Colon (tissue), 2 donors: Measurements from ENCODE around the gene DEFB126.
"Not testable (repeated sequence)": the region's sequence is repeated elsewhere in the genome, so short reads cannot be mapped to it uniquely, and the experiment has no call there.

Experiments used
- FAIRE-seq: peaks from 2 replicates; lab custom pipeline; 2012; peaks lifted over from hg19 to GRCh38; lab: Jason Lieb, UNC
- donor health status: control.
- donor health status: control.

The DEFB126 gene, protein sequence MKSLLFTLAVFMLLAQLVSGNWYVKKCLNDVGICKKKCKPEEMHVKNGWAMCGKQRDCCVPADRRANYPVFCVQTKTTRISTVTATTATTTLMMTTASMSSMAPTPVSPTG

DNA sequence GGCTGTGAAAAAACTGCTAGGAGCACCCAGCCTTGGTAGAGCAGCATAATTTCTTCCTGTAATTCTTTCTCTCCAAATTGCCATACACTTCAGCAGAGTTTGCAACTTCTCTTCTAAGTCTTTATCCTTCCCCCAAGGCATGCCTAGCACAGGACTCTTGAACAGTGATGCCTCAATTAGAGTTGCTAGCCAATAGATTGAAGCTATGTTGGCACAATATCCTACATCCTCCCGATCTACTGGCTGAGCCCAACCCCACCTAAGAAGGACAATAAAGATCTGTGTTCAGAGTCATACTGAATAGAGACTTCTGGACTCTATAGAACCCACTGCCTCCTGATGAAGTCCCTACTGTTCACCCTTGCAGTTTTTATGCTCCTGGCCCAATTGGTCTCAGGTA, at the start of gene DEFB126:
Gene DEFB126, plus strand, starts transcription at position 301 of the 400 bp plus-strand sequence. Its CDS starts 39 bp downstream, at position 340.
- no peak for FAIRE-seq

DNA sequence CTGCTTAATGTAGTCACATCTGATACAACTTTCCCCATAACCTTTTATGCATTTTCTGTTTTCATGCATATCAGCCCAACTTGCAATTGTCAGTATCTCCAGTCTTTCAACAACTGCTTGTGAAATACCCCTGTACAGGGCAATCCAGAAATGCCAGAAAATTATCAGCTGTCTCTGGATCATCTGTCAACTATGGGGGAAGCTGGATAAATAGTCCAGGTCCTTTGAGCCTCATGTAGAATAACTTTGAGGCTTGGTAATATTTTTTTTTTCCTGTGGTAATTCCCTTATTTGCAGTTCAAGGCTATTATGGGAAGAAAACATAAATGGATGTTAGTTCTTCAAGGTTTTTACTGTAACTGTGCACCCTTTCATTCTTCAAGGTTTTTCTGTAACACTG, 48.7 kb upstream of the DEFB126 start:
- FAIRE-seq, result no peak

DNA sequence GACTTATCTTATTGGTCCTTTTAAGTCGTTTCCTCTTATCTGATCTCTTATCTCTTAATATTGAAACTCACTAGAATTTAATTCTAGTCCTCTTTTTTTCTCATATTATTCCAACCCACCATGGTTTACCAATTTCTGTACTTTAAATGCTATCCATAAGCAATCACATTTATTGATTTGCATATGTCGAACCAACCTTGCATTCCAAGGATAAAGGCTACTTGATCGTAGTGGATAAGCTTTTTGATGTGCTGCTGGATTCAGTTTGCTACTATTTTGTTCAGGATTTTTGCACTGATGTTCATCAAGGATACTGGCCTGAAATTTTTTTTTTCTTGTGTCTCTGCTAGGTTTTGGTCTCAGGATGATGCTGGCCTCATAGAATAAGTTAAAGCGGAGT, 47.2 kb upstream of the DEFB126 start:
- no peak for FAIRE-seq

DNA sequence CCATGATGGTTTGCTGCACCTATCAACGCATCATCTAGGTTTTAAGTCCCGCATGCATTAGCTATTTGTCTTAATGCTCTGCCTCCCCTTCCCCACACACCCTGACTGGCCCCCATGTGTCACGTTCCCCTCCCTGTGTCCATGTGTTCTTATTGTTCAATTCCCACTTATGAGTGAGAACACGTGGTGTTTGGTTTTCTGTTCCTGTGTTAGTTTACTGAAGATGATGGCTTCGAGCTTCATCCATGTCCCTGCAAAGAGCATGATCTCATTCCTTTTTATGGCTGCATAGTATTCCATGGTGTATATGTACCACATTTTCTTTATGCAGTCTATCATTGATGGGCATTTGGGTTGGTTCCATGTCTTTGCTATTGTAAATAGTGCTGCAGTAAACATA, 44.7 kb upstream of the DEFB126 start:
- FAIRE-seq, result not testable (repeated sequence)

GRCh38 chr20:101975-102374, 40.4 kb upstream of the DEFB126 start:
- FAIRE-seq, result no peak

DNA sequence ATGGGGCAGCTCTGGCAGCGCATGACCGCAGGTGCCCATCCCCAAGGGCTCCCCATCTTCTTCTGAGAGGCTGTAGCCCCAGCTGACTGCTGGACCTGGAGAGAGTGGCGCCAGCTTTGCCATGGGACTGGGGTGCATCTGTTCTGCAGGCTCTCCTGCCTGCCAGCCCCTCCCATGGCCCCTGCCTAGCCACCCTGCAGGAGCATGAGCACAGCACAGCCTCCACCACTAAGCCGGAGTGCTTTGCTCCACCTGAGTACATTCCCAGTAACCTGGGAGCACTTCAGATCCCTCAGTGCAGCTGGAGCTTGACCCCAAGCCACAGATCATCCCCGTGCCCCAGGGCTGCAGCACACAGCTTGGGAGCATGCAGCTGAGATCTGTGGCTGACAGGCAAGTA, 38.9 kb upstream of the DEFB126 start:
- no peak for FAIRE-seq

- no peak for FAIRE-seq
These were observed 30.0 kb upstream of the DEFB126 start for GRCh38 chr20:112396-112795.

DNA sequence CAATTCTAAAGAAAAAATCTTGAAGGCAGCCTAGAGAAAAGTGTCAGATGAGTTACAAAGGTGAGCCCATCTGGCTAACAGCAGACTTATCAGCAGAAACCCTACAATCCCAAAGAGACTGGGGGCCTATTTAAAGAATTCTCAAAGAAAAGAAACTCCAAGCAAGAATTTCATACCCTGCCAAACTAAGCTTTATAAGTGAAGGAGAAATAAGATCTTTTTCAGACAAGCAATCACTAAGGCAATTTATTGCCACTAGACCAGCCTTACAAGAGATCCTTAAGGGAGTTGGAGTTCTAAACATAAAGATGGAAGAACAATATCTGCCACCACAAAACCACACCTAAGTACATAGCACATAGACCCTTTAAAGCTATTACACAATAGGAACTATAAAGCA, 24.9 kb upstream of the DEFB126 start:
- no peak for FAIRE-seq

- FAIRE-seq, result not testable (repeated sequence)
These were observed 12.5 kb upstream of the DEFB126 start for GRCh38 chr20:129786-130323.

DNA sequence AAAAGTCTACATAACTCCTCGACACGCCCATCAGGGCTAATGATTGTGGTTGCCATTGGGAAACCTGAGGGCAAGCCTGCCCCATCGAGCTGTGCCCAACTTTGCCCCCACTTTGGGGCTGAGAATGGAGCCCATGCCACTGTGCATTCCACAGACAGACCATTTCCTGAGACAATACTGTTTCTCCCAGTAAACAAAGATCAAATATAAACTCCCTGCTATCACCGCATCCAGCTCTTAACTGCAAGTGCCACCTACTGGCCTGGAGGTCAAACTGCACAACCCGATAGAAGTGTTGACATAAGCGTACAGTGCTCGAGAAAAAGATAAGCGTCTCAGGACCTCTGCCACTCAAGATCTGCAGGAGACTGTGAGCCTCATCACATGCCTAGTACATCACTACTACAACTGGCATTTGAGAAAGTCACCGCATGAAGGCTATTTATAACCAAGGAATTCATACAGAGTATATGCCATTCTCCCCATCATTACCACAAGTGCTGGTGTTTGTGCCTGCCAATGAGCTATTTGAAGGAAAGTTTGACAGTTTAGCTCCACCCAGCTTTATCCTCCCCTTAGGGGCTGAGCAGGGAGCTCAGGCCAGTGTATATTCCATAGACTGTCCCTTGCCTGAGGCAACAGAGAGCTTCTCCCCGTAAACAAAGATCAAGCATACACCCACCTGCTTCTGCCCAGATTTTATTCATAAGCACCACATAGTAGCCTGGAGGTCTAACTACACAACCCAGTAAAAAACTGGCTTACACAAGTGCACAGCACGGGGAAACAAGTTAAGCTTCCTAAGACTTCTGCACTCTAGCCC, 4.5 kb upstream of the DEFB126 start:
- FAIRE-seq, result no peak

- no peak for FAIRE-seq
These were observed 3.5 kb downstream of the DEFB126 start for GRCh38 chr20:145877-146276.

GRCh38 chr20:152131-152530, 9.7 kb downstream of the DEFB126 start:
- FAIRE-seq, result no peak

DNA sequence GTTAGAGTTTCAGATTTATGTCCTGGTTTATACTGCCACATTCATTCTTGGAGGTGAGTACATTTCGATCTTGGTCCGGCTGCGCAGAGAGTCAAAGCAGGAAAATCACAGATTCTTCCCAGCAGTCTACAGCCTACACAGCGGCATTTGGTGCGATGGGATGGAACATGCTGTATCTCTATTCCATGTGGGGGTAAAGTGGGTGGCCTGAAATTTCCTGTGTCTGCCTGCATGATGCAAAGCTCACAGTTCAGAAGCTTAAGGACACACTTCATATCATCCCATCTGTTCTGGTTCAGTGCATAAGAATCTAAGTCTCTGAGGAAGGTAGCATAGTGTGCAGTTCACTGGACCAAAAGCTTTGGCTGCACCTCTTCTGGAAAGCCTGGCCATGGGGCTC, 14.8 kb downstream of the DEFB126 start, which contains the start of gene DEFB127:
Gene DEFB127, plus strand, starts transcription at position 301 of the 400 bp plus-strand sequence. Its CDS starts 91 bp downstream, at position 392.
- no peak for FAIRE-seq

GRCh38 chr20:164618-165017, 22.2 kb downstream of the DEFB126 start:
- FAIRE-seq, result no peak

DNA sequence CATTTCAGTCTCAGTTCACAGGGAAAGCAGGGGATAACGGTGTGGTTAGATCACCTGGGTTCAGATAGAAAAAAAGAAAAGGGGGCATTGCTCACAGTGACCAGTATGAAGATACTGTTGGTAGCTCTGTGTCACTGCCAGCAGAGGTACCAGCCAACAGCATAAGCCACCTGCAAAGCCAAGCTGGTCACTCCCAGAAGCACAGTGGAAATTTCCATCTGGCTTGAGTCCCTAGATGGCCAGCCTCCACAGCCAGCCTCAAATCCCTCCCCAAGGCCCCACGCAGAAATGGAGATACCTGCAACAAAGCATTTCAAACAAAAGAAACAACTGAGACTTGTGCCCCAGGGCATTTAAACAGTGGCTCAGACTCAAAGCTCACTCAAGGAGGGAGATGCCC, 26.5 kb downstream of the DEFB126 start:
- no peak for FAIRE-seq

- no peak for FAIRE-seq
These were observed 41.9 kb downstream of the DEFB126 start for GRCh38 chr20:184288-184687.

- FAIRE-seq, result no peak
These were observed 45.3 kb downstream of the DEFB126 start for GRCh38 chr20:187733-188132.

DNA sequence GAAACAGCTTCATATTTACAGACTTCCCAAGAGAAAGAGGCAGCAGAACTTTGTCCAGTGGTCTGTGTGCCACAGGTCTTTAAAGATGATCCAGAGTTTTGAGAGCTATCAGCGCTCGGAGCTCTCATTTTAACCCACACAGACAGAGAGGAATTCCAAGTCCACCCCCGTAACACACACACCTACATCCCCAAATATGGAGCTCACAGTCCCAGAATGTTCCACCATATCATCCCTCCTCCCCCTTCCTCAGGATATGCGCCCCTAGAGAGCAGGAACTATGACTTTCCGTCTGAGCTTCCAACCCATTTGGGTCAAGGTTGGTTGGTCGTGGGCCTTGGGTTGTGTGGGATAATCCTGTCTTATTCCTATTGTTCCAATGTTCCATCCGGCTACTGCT, 47.2 kb downstream of the DEFB126 start, which contains the start of gene DEFB128:
Gene DEFB128, minus strand, starts transcription at position 101 of the 400 bp plus-strand sequence. Its CDS starts 88 bp downstream, at position 13.
- FAIRE-seq, result no peak
